Medulla oblongata (tissue), 1 donor: ENCODE results near the gene ZRANB3.
A peak's percentile ranks its signal among the peaks of the same experiment; 100 is the strongest.

Experiments
- DNase-seq: peaks from one replicate; pipeline ENCODE4 v3.0.0-alpha.2; 2015; ENCODE audit errors: extremely low spot score

Gene ZRANB3

GRCh38 chr2:135252805-135253458, 278.1 kb downstream of the ZRANB3 start:
- no peak for DNase-seq

GRCh38 chr2:135248611-135249010, 282.4 kb downstream of the ZRANB3 start:
- DNase-seq = no peak

- no peak for DNase-seq
These were observed 284.2 kb downstream of the ZRANB3 start for GRCh38 chr2:135246711-135247270.

- no peak for DNase-seq
These were observed 285.9 kb downstream of the ZRANB3 start for GRCh38 chr2:135245071-135245470.

GRCh38 chr2:135238651-135239050, 292.4 kb downstream of the ZRANB3 start:
- no peak for DNase-seq

- DNase-seq = no peak
These were observed 300.9 kb downstream of the ZRANB3 start for GRCh38 chr2:135230150-135230549.

- DNase-seq = no peak
These were observed 303.6 kb downstream of the ZRANB3 start for GRCh38 chr2:135227386-135227785.

GRCh38 chr2:135226961-135227360, 304.1 kb downstream of the ZRANB3 start:
- DNase-seq = no peak

GRCh38 chr2:135225781-135226180, 305.2 kb downstream of the ZRANB3 start:
- no peak for DNase-seq

- DNase-seq = no peak
These were observed 311.8 kb downstream of the ZRANB3 start for GRCh38 chr2:135219226-135219625.

- DNase-seq = no peak
These were observed 312.6 kb downstream of the ZRANB3 start for GRCh38 chr2:135218426-135218825.

GRCh38 chr2:135212757-135213156, 318.3 kb downstream of the ZRANB3 start:
- no peak for DNase-seq

GRCh38 chr2:135208016-135208415, 323.0 kb downstream of the ZRANB3 start:
- DNase-seq = no peak

GRCh38 chr2:135203944-135204343, 327.1 kb downstream of the ZRANB3 start:
- DNase-seq = no peak

GRCh38 chr2:135202751-135203150, 328.3 kb downstream of the ZRANB3 start:
- DNase-seq = no peak

- peak; percentile 41 for DNase-seq
These were observed 332.5 kb downstream of the ZRANB3 start for GRCh38 chr2:135198481-135198880.

- DNase-seq = no peak
These were observed 340.2 kb downstream of the ZRANB3 start for GRCh38 chr2:135190799-135191198.

- no peak for DNase-seq
These were observed 341.9 kb downstream of the ZRANB3 start for GRCh38 chr2:135189148-135189547.

GRCh38 chr2:135187270-135187669, 343.7 kb downstream of the ZRANB3 start:
- DNase-seq = no peak

GRCh38 chr2:135186054-135186453, 345.0 kb downstream of the ZRANB3 start:
- DNase-seq = no peak

- DNase-seq = no peak
These were observed 347.2 kb downstream of the ZRANB3 start for GRCh38 chr2:135183822-135184221.

GRCh38 chr2:135182601-135183000, 348.4 kb downstream of the ZRANB3 start:
- no peak for DNase-seq

- no peak for DNase-seq
These were observed 348.8 kb downstream of the ZRANB3 start for GRCh38 chr2:135182190-135182589.

GRCh38 chr2:135179689-135180088, 351.3 kb downstream of the ZRANB3 start:
- no peak for DNase-seq
